Measurements from ENCODE around the gene BAIAP2. TPM values are rescaled to one million over a fixed set of nuclear protein-coding genes. Genes with fewer than 3 reads are reported as not detected.

The BAIAP2 gene
- total and polyA plus RNA-seq, 9 donors = 12.0 to 80.6 (median 23.2) TPM

GRCh38 chr17:80992077-80992947, 42.6 kb upstream of the BAIAP2 start:
- DNase-seq = peak in 3 of 5 donors; percentile 13 to 55 (median 47)
- peak overlapping the region; percentile 67 to 85 for H3K27ac ChIP-seq
- H3K4me3 ChIP-seq = peak overlapping the region; percentile 84
- TF ChIP-seq EP300 (IDR thresholded peaks at IDR 0.05) (no peak), POLR2A (IDR thresholded peaks at IDR 0.05) (no peak)
- TF ChIP-seq, protein P1, sequence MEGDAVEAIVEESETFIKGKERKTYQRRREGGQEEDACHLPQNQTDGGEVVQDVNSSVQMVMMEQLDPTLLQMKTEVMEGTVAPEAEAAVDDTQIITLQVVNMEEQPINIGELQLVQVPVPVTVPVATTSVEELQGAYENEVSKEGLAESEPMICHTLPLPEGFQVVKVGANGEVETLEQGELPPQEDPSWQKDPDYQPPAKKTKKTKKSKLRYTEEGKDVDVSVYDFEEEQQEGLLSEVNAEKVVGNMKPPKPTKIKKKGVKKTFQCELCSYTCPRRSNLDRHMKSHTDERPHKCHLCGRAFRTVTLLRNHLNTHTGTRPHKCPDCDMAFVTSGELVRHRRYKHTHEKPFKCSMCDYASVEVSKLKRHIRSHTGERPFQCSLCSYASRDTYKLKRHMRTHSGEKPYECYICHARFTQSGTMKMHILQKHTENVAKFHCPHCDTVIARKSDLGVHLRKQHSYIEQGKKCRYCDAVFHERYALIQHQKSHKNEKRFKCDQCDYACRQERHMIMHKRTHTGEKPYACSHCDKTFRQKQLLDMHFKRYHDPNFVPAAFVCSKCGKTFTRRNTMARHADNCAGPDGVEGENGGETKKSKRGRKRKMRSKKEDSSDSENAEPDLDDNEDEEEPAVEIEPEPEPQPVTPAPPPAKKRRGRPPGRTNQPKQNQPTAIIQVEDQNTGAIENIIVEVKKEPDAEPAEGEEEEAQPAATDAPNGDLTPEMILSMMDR (IDR thresholded peaks at IDR 0.05) = no peak
- H3K27me3 ChIP-seq = no peaks in the 10 kb centered on the region
- peaks cover 6% of the 10 kb centered on the region for H3K4me1 ChIP-seq (ENCODE audit: insufficient read depth)
- H3K9me3 ChIP-seq = no peaks in the 10 kb centered on the region
- 2 to 4% (median 3%) methylated on average over 47 to 90 of the region's 90 CpGs for WGBS, 3 donors
- no peaks in the 10 kb centered on the region for H3K36me3 ChIP-seq
- intact Hi-C loops (cut with DNase I) = loop anchor here (2.0 to 10.0 kb wide), 5 partner anchors 45 to 242 kb away; partner anchors contain the start of genes BAIAP2 (in 1 of the 4), NDUFAF8 (in 1 of the 4) and TEPSIN (in 1 of the 4)

- Histone ChIP-seq H3K4me1 (ENCODE audit: insufficient read depth) (peaks cover 6% of the 10 kb centered on the region), H3K36me3 (no peaks in the 10 kb centered on the region), H3K9me3 (no peaks in the 10 kb centered on the region), H3K4me3 (peak overlapping the region; percentile 84), H3K27ac (no peak overlapping the region), H3K27me3 (no peaks in the 10 kb centered on the region)
- 41 to 49% (median 44%) methylated on average over 18 of the region's 18 CpGs for WGBS, 3 donors
- TF ChIP-seq, protein P1 (IDR thresholded peaks at IDR 0.05) = no peak
- TF ChIP-seq EP300 (IDR thresholded peaks at IDR 0.05) (no peak), POLR2A (IDR thresholded peaks at IDR 0.05) (no peak)
- DNase-seq = peak in 2 of 5 donors; percentile 9 to 37
- intact Hi-C loops (cut with DNase I) = loop anchor here (2.0 to 10.0 kb wide), 5 partner anchors 44 to 242 kb away; partner anchors contain the start of genes BAIAP2 (in 1 of the 4), NDUFAF8 (in 1 of the 4) and TEPSIN (in 1 of the 4)
Observed at GRCh38 chr17:80992948-80993624, 41.9 kb upstream of the BAIAP2 start.

DNA sequence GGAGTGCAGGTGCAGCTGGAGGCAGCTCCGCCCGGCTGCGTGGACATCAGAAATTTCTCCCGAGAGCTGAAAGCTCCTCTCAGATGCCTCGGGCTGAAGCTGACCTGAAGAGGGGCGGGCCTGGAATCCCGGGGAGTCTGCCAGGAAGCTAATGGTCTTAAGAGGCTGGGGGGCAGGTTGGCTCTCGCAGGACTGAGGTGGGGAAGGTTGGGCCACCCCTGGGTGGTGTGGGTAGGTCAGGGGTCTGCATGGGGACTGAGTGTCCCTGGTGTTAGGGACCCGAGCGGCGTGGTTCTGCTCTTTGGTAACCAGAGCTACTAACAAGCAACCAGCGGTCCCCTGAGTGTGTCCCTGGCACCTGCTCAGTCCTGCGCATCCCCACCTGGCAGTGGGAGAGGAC, 39.8 kb upstream of the BAIAP2 start:
- TF ChIP-seq POLR2A (IDR thresholded peaks at IDR 0.05) (no peak), EP300 (IDR thresholded peaks at IDR 0.05) (no peak)
- TF ChIP-seq, protein P1 (IDR thresholded peaks at IDR 0.05) = no peak
- H3K27me3 ChIP-seq = no peaks in the 10 kb centered on the region
- H3K27ac ChIP-seq = no peak overlapping the region
- H3K4me1 ChIP-seq (ENCODE audit: insufficient read depth) = peaks cover 4% of the 10 kb centered on the region
- 88 to 92% (median 91%) methylated on average over 13 of the region's 13 CpGs for WGBS, 3 donors
- H3K9me3 ChIP-seq = no peaks in the 10 kb centered on the region
- H3K4me3 ChIP-seq = no peak overlapping the region
- no peaks in the 10 kb centered on the region for H3K36me3 ChIP-seq
- DNase-seq = no peak
- intact Hi-C loops (cut with DNase I) = loop anchor here in 1 of 4 donors (10.0 kb wide), 1 partner anchor 240 kb away; the partner anchor contains the start of genes NDUFAF8 and TEPSIN
